ENCODE results near the gene WDPCP. TPM values are rescaled to one million over a fixed set of nuclear protein-coding genes. Genes with fewer than 3 reads are reported as not detected.
"Not testable (repeated sequence)": the region's sequence is repeated elsewhere in the genome, so short reads cannot be mapped to it uniquely, and the experiment has no call there.

The WDPCP gene
- total and polyA plus RNA-seq, 10 of the 15 experiments (the other 5 are each of a cell fraction or from before 2014, with no cell fraction given) = 2.1 to 7.9 (median 4.6) TPM

- no peak for TF ChIP-seq CUX1 (IDR thresholded peaks at IDR 0.05; ENCODE audit: insufficient replicate concordance, low read depth, low read length)
- TF ChIP-seq CREB1 (IDR thresholded peaks at IDR 0.05; ENCODE audit: low read depth) = no peak
These were observed 429.0 kb downstream of the WDPCP start (continued) for GRCh38 chr2:63159262-63159661.

GRCh38 chr2:63136683-63137082 lies 451.6 kb downstream of the WDPCP start:
- H3K4me1 ChIP-seq (ENCODE audit: control insufficient read depth, insufficient read depth, low read length); POLR2A ChIA-PET; SMC1A ChIA-PET (ENCODE audit: uncharacterized antibody, unreplicated experiment); in situ Hi-C loops (cut with MboI); DNase-seq (ENCODE audit: low read depth, low spot score); CTCF ChIA-PET; H3K9me3 ChIP-seq (replicated peaks; ENCODE audit: control insufficient read depth, insufficient read depth, low read length); RAD21 ChIA-PET (ENCODE audit: unreplicated experiment); H4K20me1 ChIP-seq (ENCODE audit: control insufficient read depth, insufficient read depth); H3K9ac ChIP-seq (ENCODE audit: control insufficient read depth, insufficient read depth, low read length); ATAC-seq; H3K79me2 ChIP-seq (ENCODE audit: control insufficient read depth, insufficient read depth, low read length); BruUV-seq (replicated peaks); intact Hi-C loops (cut with micrococcal nuclease; ENCODE audit: unreplicated experiment); H2AFZ ChIP-seq (ENCODE audit: control insufficient read depth, low read depth, low read length); H3K27ac ChIP-seq (ENCODE audit: control insufficient read depth, insufficient read depth); H3K4me3 ChIP-seq; FAIRE-seq; H3K4me2 ChIP-seq (ENCODE audit: control insufficient read depth, insufficient read depth); H3K27me3 ChIP-seq (replicated peaks in 1 of 2; ENCODE audit: control insufficient read depth in 2 of 2, insufficient read depth in 2 of 2, low read length in 1 of 2); H3K36me3 ChIP-seq (ENCODE audit: control insufficient read depth in 2 of 2, insufficient read depth in 2 of 2, low read length in 1 of 2): not testable (repeated sequence)
